PC-3 (cell line): ENCODE results near the gene ADTRP. TPM values are rescaled to one million over a fixed set of nuclear protein-coding genes. Genes with fewer than 3 reads are reported as not detected.

Experiments used
- ATAC-seq: fragments of 200-7000 bp; cut with Tn5 transposase; 2 replicates; pipeline ENCODE4 v1.9.1; 2020; ENCODE audit warnings: mild to moderate bottlenecking, moderate library complexity
- BruUV-seq: library from RNA; stranded (reverse); fragments of 400-500 nt; replicated peaks from 2 replicates; lab custom pipeline; 2021; lab: Mats Ljungman, UMichigan
- CTCF ChIA-PET: fragments of 300-600 bp; sonication (Branson Sonifier 250); formaldehyde crosslinking; loops from one replicate; lab custom pipeline; 2022; ENCODE audit warnings: antibody characterized with exemption; lab: Charles Lee
- POLR2A ChIA-PET: fragments of 300-600 bp; sonication (Branson Sonifier 250); formaldehyde crosslinking; loops from one replicate; lab custom pipeline; 2022; ENCODE audit warnings: antibody characterized with exemption; ENCODE audit not compliant: unreplicated experiment; lab: Charles Lee
- DNase-seq: peaks from one replicate; pipeline ENCODE4 v3.0.0-alpha.2; 2015
- H2AFZ ChIP-seq: fragments of 300-600 bp; sonication (generic); 2 replicates; pipeline ENCODE4 v1.6.0; 2016; ENCODE audit warnings: antibody characterized with exemption, low read length
- H3F3A ChIP-seq: fragments of 300-600 bp; sonication (generic); one replicate; pipeline ENCODE4 v1.6.0; 2017; ENCODE audit warnings: antibody characterized with exemption, low read length, control low read depth, mild to moderate bottlenecking; ENCODE audit not compliant: unreplicated experiment
- H3K27ac ChIP-seq: fragments of 300-600 bp; sonication (generic); 2 replicates; pipeline ENCODE4 v1.5.1; 2016; ENCODE audit warnings: mild to moderate bottlenecking, low read length
- H3K27me3 ChIP-seq: fragments of 300-600 bp; sonication (generic); 2 replicates; pipeline ENCODE4 v1.6.1; 2016; ENCODE audit warnings: low read length, mixed read lengths
- H3K36me3 ChIP-seq: fragments of 300-600 bp; sonication (generic); 2 replicates; pipeline ENCODE4 v1.6.1; 2016; ENCODE audit warnings: low read depth, mixed run types, low read length, mixed read lengths
- H3K4me1 ChIP-seq: fragments of 300-600 bp; sonication (generic); 2 replicates; pipeline ENCODE4 v1.5.1; 2016; ENCODE audit warnings: low read length; ENCODE audit not compliant: insufficient read depth
- H3K4me2 ChIP-seq: fragments of 300-600 bp; sonication (generic); 2 replicates; pipeline ENCODE4 v1.6.0; 2016; ENCODE audit warnings: low read length
- H3K4me3 ChIP-seq: fragments of 300-600 bp; sonication (generic); 2 replicates; pipeline ENCODE4 v1.5.1; 2016; ENCODE audit warnings: mild to moderate bottlenecking, low read length, mixed read lengths
- H3K79me2 ChIP-seq: fragments of 300-600 bp; sonication (generic); 2 replicates; pipeline ENCODE4 v1.6.1; 2017; ENCODE audit warnings: low read length, mixed read lengths
- H3K9ac ChIP-seq: fragments of 300-600 bp; sonication (generic); 2 replicates; pipeline ENCODE4 v1.6.0; 2016; ENCODE audit warnings: mild to moderate bottlenecking, low read length
- H3K9me2 ChIP-seq: fragments of 300-600 bp; sonication (generic); replicated peaks from 2 replicates; pipeline ENCODE4 v1.6.1; 2016; ENCODE audit warnings: mixed run types, low read length, mixed read lengths
- H3K9me3 ChIP-seq: fragments of 300-600 bp; sonication (generic); 2 replicates; pipeline ENCODE4 v1.6.1; 2016; ENCODE audit warnings: low read length, mixed read lengths
- H4K20me1 ChIP-seq: fragments of 300-600 bp; sonication (generic); 2 replicates; pipeline ENCODE4 v1.6.1; 2016; ENCODE audit warnings: low read length, mixed read lengths
- CTCF ChIP-seq: fragments of 300-600 bp; sonication (generic); conservative IDR thresholded peaks from 2 replicates; pipeline ENCODE4 v1.5.1; 2017; ENCODE audit warnings: antibody characterized with exemption, low read depth, mild to moderate bottlenecking, low read length
- EZH2 ChIP-seq: fragments of 300-600 bp; sonication (generic); IDR thresholded peaks from one replicate; pipeline ENCODE4 v1.6.1; 2017; ENCODE audit warnings: antibody characterized with exemption, mild to moderate bottlenecking, low read length; ENCODE audit not compliant: unreplicated experiment
- EZH2phosphoT487 ChIP-seq: fragments of 300-600 bp; sonication (generic); IDR thresholded peaks from 2 replicates; pipeline ENCODE4 v1.6.1; 2018; ENCODE audit warnings: mild to moderate bottlenecking, antibody characterized with exemption, low read length, borderline replicate concordance
- intact Hi-C: fragments of 100-400 bp; cut with micrococcal nuclease; formaldehyde crosslinking; loops from 2 replicates; pipeline ENCODE4 v1.9.0; 2023
- total RNA-seq: library from RNA; depleted of rRNA; stranded (reverse); fragments of >200 nt; gene quantifications from 2 replicates; pipeline ENCODE4 v1.2.3, GENCODE V29; 2014

Gene ADTRP
- total RNA-seq, 1 experiment from 2014 or later = not detected

GRCh38 chr6:11731423-11731822, 47.2 kb downstream of the ADTRP start:
- ChIA-PET CTCF (no interaction called here), POLR2A (interaction anchor here (0.6 kb wide), 1 partner anchor 80 kb away, joined by 3 read pairs; no protein-coding TSS in a partner anchor)
- Histone ChIP-seq H3K27me3 (no peaks in the 10 kb centered on the region), H3K9me3 (no peaks in the 10 kb centered on the region), H3K36me3 (no peaks in the 10 kb centered on the region), H3K4me3 (no peak overlapping the region), H3K4me1 (peaks cover 11% of the 10 kb centered on the region; the same call in 1 of the 2 replicates), H2AFZ (no peak overlapping the region), H3K4me2 (no peak overlapping the region), H3K27ac (no peak overlapping the region), H4K20me1 (no peaks in the 10 kb centered on the region), H3F3A (no peaks in the 10 kb centered on the region), H3K9ac (no peak overlapping the region), H3K79me2 (no peaks in the 10 kb centered on the region), H3K9me2 (no peaks in the 10 kb centered on the region)
- no peak for ATAC-seq
- no peak for DNase-seq
- intact Hi-C loops = no loop called here
- TF ChIP-seq EZH2 = no peak
- TF ChIP-seq CTCF = no peak
- TF ChIP-seq EZH2phosphoT487 = no peak
- no TSS peak for BruUV-seq

GRCh38 chr6:11730641-11731040, 48.0 kb downstream of the ADTRP start:
- no peaks in the 10 kb centered on the region for H3K27me3 ChIP-seq
- H3K27ac ChIP-seq = no peak overlapping the region
- no peaks in the 10 kb centered on the region for H3K79me2 ChIP-seq
- H3K4me2 ChIP-seq = no peak overlapping the region
- H3K9me2 ChIP-seq = no peaks in the 10 kb centered on the region
- no peak overlapping the region for H3K4me3 ChIP-seq
- no TSS peak for BruUV-seq
- H3K9me3 ChIP-seq = no peaks in the 10 kb centered on the region
- peaks cover 9% of the 10 kb centered on the region; the same call in 1 of the 2 replicates for H3K4me1 ChIP-seq
- no peak for DNase-seq
- intact Hi-C loops = no loop called here
- H3K36me3 ChIP-seq = no peaks in the 10 kb centered on the region
- H4K20me1 ChIP-seq = no peaks in the 10 kb centered on the region
- H2AFZ ChIP-seq = no peak overlapping the region
- CTCF ChIA-PET = no interaction called here
- POLR2A ChIA-PET = no interaction called here
- ATAC-seq = no peak
- no peak overlapping the region for H3K9ac ChIP-seq
- no peaks in the 10 kb centered on the region for H3F3A ChIP-seq
- no peak for TF ChIP-seq EZH2
- no peak for TF ChIP-seq CTCF
- TF ChIP-seq EZH2phosphoT487 = no peak

GRCh38 chr6:11729076-11729475, 49.5 kb downstream of the ADTRP start:
- ChIA-PET CTCF (no interaction called here), POLR2A (no interaction called here)
- no TSS peak for BruUV-seq
- Histone ChIP-seq H3K4me3 (no peak overlapping the region), H3K36me3 (no peaks in the 10 kb centered on the region), H3K9me3 (no peaks in the 10 kb centered on the region), H3K9me2 (no peaks in the 10 kb centered on the region), H3K9ac (no peak overlapping the region), H3K4me1 (no peaks in the 10 kb centered on the region), H4K20me1 (no peaks in the 10 kb centered on the region), H3K27me3 (no peaks in the 10 kb centered on the region), H2AFZ (no peak overlapping the region), H3F3A (no peaks in the 10 kb centered on the region), H3K27ac (no peak overlapping the region), H3K4me2 (no peak overlapping the region), H3K79me2 (no peaks in the 10 kb centered on the region)
- intact Hi-C loops = no loop called here
- DNase-seq (no peak), ATAC-seq (no peak)
- no peak for TF ChIP-seq EZH2phosphoT487
- TF ChIP-seq EZH2 = no peak
- TF ChIP-seq CTCF = no peak
